ENCODE measurements around the gene CABP1. TPM values are rescaled to one million over a fixed set of nuclear protein-coding genes. Genes with fewer than 3 reads are reported as not detected.

Gene CABP1
- total and polyA plus RNA-seq, 4 donors: 0.13 to 0.63 (median 0.48) TPM

DNA sequence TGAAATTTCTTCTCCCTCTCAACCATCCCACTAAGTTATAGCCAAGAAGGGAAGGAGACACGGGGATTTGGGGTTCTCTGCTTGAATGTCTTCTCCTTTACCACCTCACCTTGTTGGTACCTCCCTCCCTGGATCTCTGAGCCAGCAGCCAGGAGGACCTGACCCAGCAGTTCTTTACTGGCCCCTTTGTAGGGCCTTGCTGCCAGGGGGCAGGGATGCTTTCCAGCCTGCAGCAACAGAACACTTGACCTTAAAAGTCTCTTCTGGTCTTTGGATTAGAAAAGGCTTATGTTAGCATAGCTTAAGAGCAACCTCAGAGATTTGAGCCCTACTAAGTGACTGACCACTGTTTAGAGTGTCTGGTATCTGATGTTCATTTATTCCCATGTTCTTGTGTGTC, 56.9 kb downstream of the CABP1 start:
- DNase-seq (no peak), ATAC-seq (ENCODE audit: insufficient read depth, low FRiP score) (no peak)
- no peaks in the 10 kb centered on the region for H3K27me3 ChIP-seq (ENCODE audit: control insufficient read depth in 3 of 3, insufficient read depth in 3 of 3, low read length in 2 of 3)
- H3K9ac ChIP-seq (ENCODE audit: insufficient read depth in 1 of 2, low read length in 2 of 2): no peak overlapping the region
- no peaks in the 10 kb centered on the region for H3K9me3 ChIP-seq (ENCODE audit: control insufficient read depth in 4 of 4, insufficient read depth in 3 of 4, low read length in 3 of 4)
- peak overlapping the region; percentile 7 to 48 for H3K27ac ChIP-seq (ENCODE audit: low read depth in 1 of 2, low read length in 1 of 2)
- peaks cover 0 to 16% (median 4%) of the 10 kb centered on the region in 5 donors for H3K4me1 ChIP-seq (ENCODE audit: control insufficient read depth in 5 of 5, insufficient read depth in 5 of 5, low read length in 5 of 5)
- H3K4me3 ChIP-seq: no peak overlapping the region
- TF ChIP-seq, protein P1, sequence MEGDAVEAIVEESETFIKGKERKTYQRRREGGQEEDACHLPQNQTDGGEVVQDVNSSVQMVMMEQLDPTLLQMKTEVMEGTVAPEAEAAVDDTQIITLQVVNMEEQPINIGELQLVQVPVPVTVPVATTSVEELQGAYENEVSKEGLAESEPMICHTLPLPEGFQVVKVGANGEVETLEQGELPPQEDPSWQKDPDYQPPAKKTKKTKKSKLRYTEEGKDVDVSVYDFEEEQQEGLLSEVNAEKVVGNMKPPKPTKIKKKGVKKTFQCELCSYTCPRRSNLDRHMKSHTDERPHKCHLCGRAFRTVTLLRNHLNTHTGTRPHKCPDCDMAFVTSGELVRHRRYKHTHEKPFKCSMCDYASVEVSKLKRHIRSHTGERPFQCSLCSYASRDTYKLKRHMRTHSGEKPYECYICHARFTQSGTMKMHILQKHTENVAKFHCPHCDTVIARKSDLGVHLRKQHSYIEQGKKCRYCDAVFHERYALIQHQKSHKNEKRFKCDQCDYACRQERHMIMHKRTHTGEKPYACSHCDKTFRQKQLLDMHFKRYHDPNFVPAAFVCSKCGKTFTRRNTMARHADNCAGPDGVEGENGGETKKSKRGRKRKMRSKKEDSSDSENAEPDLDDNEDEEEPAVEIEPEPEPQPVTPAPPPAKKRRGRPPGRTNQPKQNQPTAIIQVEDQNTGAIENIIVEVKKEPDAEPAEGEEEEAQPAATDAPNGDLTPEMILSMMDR (IDR thresholded peaks at IDR 0.05; ENCODE audit: control extremely low read depth, extremely low read depth): no peak
- peaks cover 39 to 65% (median 46%) of the 10 kb centered on the region in 4 donors for H3K36me3 ChIP-seq (ENCODE audit: control insufficient read depth in 4 of 4, insufficient read depth in 4 of 4, low read length in 4 of 4)
- 90 to 95% methylated on average over 1 of the region's 1 CpG for WGBS, 2 donors

DNA sequence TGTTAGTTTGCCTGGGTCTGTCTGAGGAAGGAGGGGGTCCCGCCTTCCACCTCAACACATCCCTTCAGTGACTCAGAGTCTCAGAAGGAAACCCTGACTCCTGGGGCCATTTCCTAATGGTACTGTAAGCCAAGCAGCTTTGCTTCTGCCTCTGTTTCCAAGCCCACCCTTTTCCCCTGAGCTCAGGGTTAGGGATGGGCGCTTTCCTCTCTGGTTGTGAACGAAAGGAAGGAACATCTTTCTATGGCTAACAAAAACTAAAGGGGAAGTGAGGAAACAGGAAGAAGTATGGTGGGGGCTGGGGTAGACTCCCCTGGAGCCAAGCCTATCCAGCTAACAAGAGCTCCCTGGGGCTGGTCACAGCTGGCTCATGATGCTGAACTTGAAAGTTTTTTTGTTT, 58.2 kb downstream of the CABP1 start:
- Histone ChIP-seq H3K4me1 (ENCODE audit: control insufficient read depth in 5 of 5, insufficient read depth in 5 of 5, low read length in 5 of 5) (peaks cover 0 to 19% (median 0%) of the 10 kb centered on the region in 5 donors), H3K27ac (ENCODE audit: low read depth in 1 of 2, low read length in 1 of 2) (peak overlapping the region; percentile 37 to 65)

GRCh38 chr12:120699553-120699952, 59.1 kb downstream of the CABP1 start:
- H3K36me3 ChIP-seq (ENCODE audit: control insufficient read depth in 4 of 4, insufficient read depth in 4 of 4, low read length in 4 of 4): peaks cover 35 to 56% (median 43%) of the 10 kb centered on the region in 4 donors
- 94 to 95% methylated on average over 7 of the region's 7 CpGs for WGBS, 2 donors
- TF ChIP-seq, protein P1 (IDR thresholded peaks at IDR 0.05; ENCODE audit: control extremely low read depth, extremely low read depth): no peak
- no peaks in the 10 kb centered on the region for H3K27me3 ChIP-seq (ENCODE audit: control insufficient read depth in 3 of 3, insufficient read depth in 3 of 3, low read length in 2 of 3)
- ATAC-seq (ENCODE audit: insufficient read depth, low FRiP score) (no peak), DNase-seq (no peak)
- H3K9me3 ChIP-seq (ENCODE audit: control insufficient read depth in 4 of 4, insufficient read depth in 3 of 4, low read length in 3 of 4): no peaks in the 10 kb centered on the region
- no peak overlapping the region for H3K4me3 ChIP-seq
- peak overlapping the region in 1 of 2 donors; percentile 69 for H3K27ac ChIP-seq (ENCODE audit: low read depth in 1 of 2, low read length in 1 of 2)
- peaks cover 0 to 19% (median 0%) of the 10 kb centered on the region in 5 donors for H3K4me1 ChIP-seq (ENCODE audit: control insufficient read depth in 5 of 5, insufficient read depth in 5 of 5, low read length in 5 of 5)
- no peak overlapping the region for H3K9ac ChIP-seq (ENCODE audit: insufficient read depth in 1 of 2, low read length in 2 of 2)

More for the DNA sequence above, 58.2 kb downstream of the CABP1 start:
- H3K27me3 ChIP-seq (ENCODE audit: control insufficient read depth in 3 of 3, insufficient read depth in 3 of 3, low read length in 2 of 3): no peaks in the 10 kb centered on the region
- TF ChIP-seq, protein P1 (IDR thresholded peaks at IDR 0.05; ENCODE audit: control extremely low read depth, extremely low read depth): no peak
- no peak overlapping the region for H3K4me3 ChIP-seq
- WGBS, 2 donors: 56 to 70% methylated on average over 3 of the region's 3 CpGs
- no peak for DNase-seq
- no peak for ATAC-seq (ENCODE audit: insufficient read depth, low FRiP score)
- no peak overlapping the region for H3K9ac ChIP-seq (ENCODE audit: insufficient read depth in 1 of 2, low read length in 2 of 2)
- no peaks in the 10 kb centered on the region for H3K9me3 ChIP-seq (ENCODE audit: control insufficient read depth in 4 of 4, insufficient read depth in 3 of 4, low read length in 3 of 4)
- peaks cover 39 to 62% (median 46%) of the 10 kb centered on the region in 4 donors for H3K36me3 ChIP-seq (ENCODE audit: control insufficient read depth in 4 of 4, insufficient read depth in 4 of 4, low read length in 4 of 4)

GRCh38 chr12:120700886-120701285, 60.5 kb downstream of the CABP1 start:
- no peak for DNase-seq
- H3K27me3 ChIP-seq (ENCODE audit: control insufficient read depth in 3 of 3, insufficient read depth in 3 of 3, low read length in 2 of 3): no peaks in the 10 kb centered on the region
- no peak for ATAC-seq (ENCODE audit: insufficient read depth, low FRiP score)
- WGBS, 2 donors: 98 to 99% methylated on average over 5 of the region's 5 CpGs
- peaks cover 0 to 19% (median 0%) of the 10 kb centered on the region in 5 donors for H3K4me1 ChIP-seq (ENCODE audit: control insufficient read depth in 5 of 5, insufficient read depth in 5 of 5, low read length in 5 of 5)
- no peaks in the 10 kb centered on the region for H3K9me3 ChIP-seq (ENCODE audit: control insufficient read depth in 4 of 4, insufficient read depth in 3 of 4, low read length in 3 of 4)
- peaks cover 23 to 43% (median 35%) of the 10 kb centered on the region in 4 donors for H3K36me3 ChIP-seq (ENCODE audit: control insufficient read depth in 4 of 4, insufficient read depth in 4 of 4, low read length in 4 of 4)
- TF ChIP-seq, protein P1 (IDR thresholded peaks at IDR 0.05; ENCODE audit: control extremely low read depth, extremely low read depth): no peak
- H3K4me3 ChIP-seq: no peak overlapping the region
- no peak overlapping the region for H3K27ac ChIP-seq (ENCODE audit: low read depth in 1 of 2, low read length in 1 of 2)
- no peak overlapping the region for H3K9ac ChIP-seq (ENCODE audit: insufficient read depth in 1 of 2, low read length in 2 of 2)

All from lung (tissue), 12 donors.